ENCODE data around the gene SLC13A4. TPM values are rescaled to one million over a fixed set of nuclear protein-coding genes. Genes with fewer than 3 reads are reported as not detected.
A peak's percentile ranks its signal among the peaks of the same experiment; 100 is the strongest.

The SLC13A4 gene
- total and polyA plus RNA-seq, 2 of the 13 experiments (the other 11 are each of a cell fraction or from before 2014, with no cell fraction given): 0.04 TPM; not detected in 1

GRCh38 chr7:135706858-135707569, 21.0 kb downstream of the SLC13A4 start:
- no peak overlapping the region for H2AFZ ChIP-seq (ENCODE audit: low read length)
- BruUV-seq (replicated peaks): no TSS peak
- H4K20me1 ChIP-seq (ENCODE audit: insufficient read depth, low read length): no peaks in the 10 kb centered on the region
- FAIRE-seq (no peak), DNase-seq (ENCODE audit: low spot score) (peak; percentile 11), ATAC-seq (no peak)
- H3K4me1 ChIP-seq (ENCODE audit: insufficient read depth, low read length): peaks cover 29% of the 10 kb centered on the region
- in situ Hi-C loops (cut with HindIII; ENCODE audit: extremely low pct_ligation_motif_present, low pct_unique_long_range_greater_than_20kb): no loop called here
- no peak overlapping the region for H3K27ac ChIP-seq (ENCODE audit: extremely low read length, insufficient read depth, low read length)
- H3K9ac ChIP-seq (ENCODE audit: insufficient read depth, low read depth, low read length): no peak overlapping the region
- peak overlapping the region; percentile 52 for H3K4me2 ChIP-seq (ENCODE audit: low read depth, low read length)
- ChIA-PET POLR2A (no interaction called here), CTCF (ENCODE audit: low intra/inter-chr PET ratio, low total read pairs) (no interaction called here)
- no peaks in the 10 kb centered on the region for H3K79me2 ChIP-seq (ENCODE audit: insufficient read depth, low read length)
- intact Hi-C loops (cut with micrococcal nuclease; ENCODE audit: unreplicated experiment): loop anchor here (1.0 kb wide), 1 partner anchor 45 kb away; the partner anchor contains the start of gene STMP1
- TF ChIP-seq ZBTB7A (CRISPR knock-in tag; IDR thresholded peaks at IDR 0.05) (no peak), CEBPB (IDR thresholded peaks at IDR 0.05; ENCODE audit: borderline replicate concordance, low read depth, low read length) (peak; percentile 44; the same call in 1 of the 2 replicates)
- H3K36me3 ChIP-seq (replicated peaks in 1 of 2; ENCODE audit: control insufficient read depth in 1 of 2, insufficient read depth in 2 of 2, low read length in 2 of 2): no peaks in the 10 kb centered on the region
- H3K27me3 ChIP-seq (ENCODE audit: control insufficient read depth in 1 of 2, insufficient read depth in 2 of 2, low read length in 2 of 2): peaks cover 0 to 6% of the 10 kb centered on the region in 2 experiments; a peak in 3 of 5 replicates
- H3K9me3 ChIP-seq (ENCODE audit: low read length): no peaks in the 10 kb centered on the region
- 6% methylated on average over 7 of the region's 7 CpGs for whole genome bisulfite sequencing (ENCODE audit: low lambda C conversion rate)
- no peak overlapping the region for H3K4me3 ChIP-seq (replicated peaks in 1 of 3; ENCODE audit: insufficient read depth in 1 of 3, low read depth in 2 of 3, low read length in 3 of 3)

GRCh38 chr7:135706038-135706742, 21.8 kb downstream of the SLC13A4 start:
- ChIA-PET POLR2A (no interaction called here), CTCF (ENCODE audit: low intra/inter-chr PET ratio, low total read pairs) (no interaction called here)
- Histone ChIP-seq H3K27ac (ENCODE audit: extremely low read length, insufficient read depth, low read length) (no peak overlapping the region), H4K20me1 (ENCODE audit: insufficient read depth, low read length) (no peaks in the 10 kb centered on the region), H3K9ac (ENCODE audit: insufficient read depth, low read depth, low read length) (no peak overlapping the region), H3K36me3 (replicated peaks in 1 of 2; ENCODE audit: control insufficient read depth in 1 of 2, insufficient read depth in 2 of 2, low read length in 2 of 2) (no peaks in the 10 kb centered on the region), H3K9me3 (ENCODE audit: low read length) (no peaks in the 10 kb centered on the region), H3K4me2 (ENCODE audit: low read depth, low read length) (peak overlapping the region; percentile 52), H2AFZ (ENCODE audit: low read length) (no peak overlapping the region), H3K4me1 (ENCODE audit: insufficient read depth, low read length) (peaks cover 25% of the 10 kb centered on the region), H3K79me2 (ENCODE audit: insufficient read depth, low read length) (no peaks in the 10 kb centered on the region), H3K4me3 (replicated peaks in 1 of 3; ENCODE audit: insufficient read depth in 1 of 3, low read depth in 2 of 3, low read length in 3 of 3) (no peak overlapping the region), H3K27me3 (ENCODE audit: control insufficient read depth in 1 of 2, insufficient read depth in 2 of 2, low read length in 2 of 2) (peaks cover 0 to 2% of the 10 kb centered on the region in 2 experiments; a peak in 2 of 5 replicates)
- ATAC-seq (no peak; the same call in 2 of the 3 replicates), FAIRE-seq (no peak), DNase-seq (ENCODE audit: low spot score) (no peak)
- BruUV-seq (replicated peaks): no TSS peak
- in situ Hi-C loops (cut with HindIII; ENCODE audit: extremely low pct_ligation_motif_present, low pct_unique_long_range_greater_than_20kb) (no loop called here), intact Hi-C loops (cut with micrococcal nuclease; ENCODE audit: unreplicated experiment) (no loop called here)
- 81% methylated on average over 13 of the region's 20 CpGs for WGBS (ENCODE audit: low lambda C conversion rate)
- TF ChIP-seq RFX1 (IDR thresholded peaks at IDR 0.05) (no peak), E2F2 (CRISPR knock-in tag; IDR thresholded peaks at IDR 0.05; ENCODE audit: borderline replicate concordance) (no peak), ELF4 (CRISPR knock-in tag; IDR thresholded peaks at IDR 0.05; ENCODE audit: borderline replicate concordance) (no peak), TRIM22 (IDR thresholded peaks at IDR 0.05) (no peak), ZNF362 (CRISPR knock-in tag; IDR thresholded peaks at IDR 0.05; ENCODE audit: borderline replicate concordance) (no peak), IKZF5 (CRISPR knock-in tag; IDR thresholded peaks at IDR 0.05) (no peak), ZNF354B (CRISPR knock-in tag; IDR thresholded peaks at IDR 0.05) (no peak), YEATS4 (CRISPR knock-in tag; IDR thresholded peaks at IDR 0.05; ENCODE audit: borderline replicate concordance) (no peak), ZNF773 (CRISPR knock-in tag; IDR thresholded peaks at IDR 0.05; ENCODE audit: borderline replicate concordance) (no peak), ZNF788 (CRISPR knock-in tag; IDR thresholded peaks at IDR 0.05; ENCODE audit: borderline replicate concordance) (no peak)

Measured in HepG2 (cell line).